GM19397 (cell line): ENCODE measurements around the gene TPRN.

Source experiments
- ATAC-seq: cut with Tn5 transposase; IDR thresholded peaks from one replicate; pipeline ENCODE4 v1.9.1; 2021; ENCODE audit warnings: mild to moderate bottlenecking, moderate library complexity; ENCODE audit not compliant: unreplicated experiment

Gene TPRN

DNA sequence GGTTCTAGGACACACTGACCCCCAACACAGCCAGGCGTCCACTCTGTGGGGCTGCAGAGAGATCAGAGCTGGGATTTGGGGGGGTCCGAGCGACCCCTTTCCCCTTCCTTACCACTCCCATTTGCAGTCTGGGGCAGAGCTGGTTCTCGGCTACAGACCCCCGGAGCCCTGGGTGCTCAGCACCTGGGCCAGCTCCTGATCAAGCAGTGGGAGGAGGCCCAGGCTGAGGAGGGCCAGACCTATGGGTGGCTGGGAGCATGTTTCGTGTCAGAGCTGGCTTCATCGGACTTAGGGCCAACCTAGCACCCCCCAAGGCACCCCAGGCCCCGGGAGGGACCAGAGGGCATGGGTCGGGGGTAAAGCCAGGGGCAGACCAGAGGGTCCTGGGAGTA, 54.0 kb downstream of the TPRN start:
- no peak for ATAC-seq

DNA sequence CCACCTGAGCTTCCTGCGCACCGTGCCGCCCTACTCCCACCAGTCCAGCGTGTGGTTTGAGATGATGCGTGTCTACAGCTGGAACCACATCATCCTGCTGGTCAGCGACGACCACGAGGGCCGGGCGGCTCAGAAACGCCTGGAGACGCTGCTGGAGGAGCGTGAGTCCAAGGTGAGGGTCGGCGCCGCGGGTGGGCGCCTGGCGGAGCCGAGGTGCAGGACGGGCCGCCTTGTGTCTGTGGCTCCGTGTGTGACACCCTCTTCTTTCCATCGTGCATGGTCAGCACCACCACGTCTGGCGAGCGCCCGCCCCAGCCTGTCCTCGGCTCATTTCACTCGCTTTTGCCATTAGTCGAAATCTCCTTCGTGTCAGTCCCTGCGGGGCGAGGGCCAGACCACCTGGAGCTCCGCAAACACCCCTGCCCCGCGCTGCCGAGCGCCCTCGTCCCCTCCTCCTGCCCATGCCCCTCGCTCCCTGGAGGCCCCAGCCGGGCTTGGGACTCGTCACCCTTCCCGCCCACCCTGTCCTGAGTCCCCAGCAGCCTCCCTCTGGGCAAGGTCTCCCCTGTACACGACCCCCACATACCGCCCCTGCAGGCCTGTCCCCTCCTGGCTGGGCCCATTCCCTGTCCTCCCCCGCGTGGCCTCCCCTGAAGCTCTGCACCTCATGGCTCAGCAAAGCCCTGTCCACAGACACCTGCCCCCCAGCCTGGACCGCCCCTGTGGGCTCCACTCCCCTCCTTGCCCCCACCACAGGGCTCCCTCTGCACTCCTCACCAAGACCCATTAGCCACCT, 54.6 kb downstream of the TPRN start:
- ATAC-seq: no peak

DNA sequence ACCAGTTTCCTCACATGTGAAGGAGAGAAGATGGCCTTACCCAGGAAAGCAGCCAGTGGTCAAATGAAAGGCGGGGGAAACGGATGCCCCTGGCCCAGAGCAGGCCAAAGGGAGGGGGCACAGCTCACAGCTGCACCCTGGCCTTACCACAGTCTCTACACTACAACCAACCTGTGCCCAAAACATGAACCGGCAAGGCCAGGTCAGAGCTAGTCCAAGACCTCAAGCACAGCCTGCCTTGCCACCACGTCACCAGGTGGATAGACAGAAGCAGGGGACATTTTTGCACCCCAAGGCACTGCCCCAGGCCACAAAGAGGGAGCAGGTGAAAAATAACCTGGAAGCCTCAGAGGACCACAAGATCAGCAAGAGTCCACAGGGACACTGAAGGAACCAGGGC, 57.1 kb downstream of the TPRN start:
- ATAC-seq: no peak

DNA sequence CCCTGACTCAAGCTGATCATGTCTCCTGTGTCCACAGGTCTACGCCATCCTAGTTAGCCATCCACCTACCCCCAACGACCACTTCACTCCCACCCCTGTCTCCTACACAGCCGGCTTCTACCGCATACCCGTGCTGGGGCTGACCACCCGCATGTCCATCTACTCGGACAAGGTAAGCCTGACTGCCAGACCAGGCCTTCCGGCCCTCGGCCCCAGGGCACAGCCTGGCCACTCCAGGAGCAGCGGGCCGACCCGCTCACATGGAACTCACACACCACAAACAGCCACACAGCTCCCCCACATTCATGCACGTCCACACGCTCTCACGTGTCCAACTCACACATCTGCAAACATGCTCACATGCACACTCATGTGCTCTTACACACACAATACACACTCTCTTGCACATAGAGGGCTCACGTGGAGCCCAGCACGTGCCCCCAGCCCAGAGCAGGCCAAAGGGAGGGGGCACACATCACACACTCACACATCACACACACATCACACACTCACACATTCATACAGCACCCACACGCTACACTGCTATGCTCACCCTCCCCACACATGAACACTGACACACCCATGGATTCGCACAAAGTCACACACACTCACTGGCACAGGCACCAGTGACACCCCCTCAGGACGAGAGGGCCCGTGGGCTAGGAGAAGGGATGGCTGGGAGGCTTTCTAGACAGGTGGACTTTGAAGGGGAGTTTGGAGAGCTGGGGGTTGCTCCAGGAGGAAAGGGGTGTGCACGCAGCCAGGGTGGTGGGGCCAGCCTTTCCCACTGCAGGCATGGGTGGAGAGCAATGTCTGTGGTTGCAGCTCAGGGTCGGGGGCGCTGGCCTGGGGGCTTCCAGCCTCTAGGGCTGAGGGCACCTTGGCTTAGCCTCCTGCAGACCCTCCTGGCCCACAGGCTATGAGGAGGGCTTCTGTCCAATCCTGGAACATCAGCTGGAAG, 58.3 kb downstream of the TPRN start:
- no peak for ATAC-seq
